ENCODE results near the gene WDR70.

WDR70 gene

GRCh38 chr5:37570597-37570996 is 191.5 kb downstream of the WDR70 start:
- in situ Hi-C loops (cut with HindIII; ENCODE audit: low sequenced_read_pairs): no loop called here

GRCh38 chr5:37571985-37572384 is 192.9 kb downstream of the WDR70 start:
- in situ Hi-C loops (cut with HindIII; ENCODE audit: low sequenced_read_pairs): no loop called here
- no peak overlapping the region for H3K4me3 ChIP-seq (ENCODE audit: low read depth, low read length)
- no peak for DNase-seq (ENCODE audit: low read depth)
- TF ChIP-seq CTCF (IDR thresholded peaks at IDR 0.05; ENCODE audit: low read depth, low read length, missing control alignments): no peak

More at GRCh38 chr5:37570597-37570996, 191.5 kb downstream of the WDR70 start:
- TF ChIP-seq CTCF (IDR thresholded peaks at IDR 0.05; ENCODE audit: low read depth, low read length, missing control alignments): no peak
- no peak overlapping the region for H3K4me3 ChIP-seq (ENCODE audit: low read depth, low read length)
- DNase-seq (ENCODE audit: low read depth): no peak

GRCh38 chr5:37575541-37576489 is 196.7 kb downstream of the WDR70 start:
- DNase-seq (ENCODE audit: low read depth): no peak
- no peak for TF ChIP-seq CTCF (IDR thresholded peaks at IDR 0.05; ENCODE audit: low read depth, low read length, missing control alignments)
- H3K4me3 ChIP-seq (ENCODE audit: low read depth, low read length): no peak overlapping the region
- in situ Hi-C loops (cut with HindIII; ENCODE audit: low sequenced_read_pairs): no loop called here

GRCh38 chr5:37576552-37576951 is 197.4 kb downstream of the WDR70 start:
- in situ Hi-C loops (cut with HindIII; ENCODE audit: low sequenced_read_pairs): no loop called here

GRCh38 chr5:37578176-37578575 is 199.1 kb downstream of the WDR70 start:
- TF ChIP-seq CTCF (IDR thresholded peaks at IDR 0.05; ENCODE audit: low read depth, low read length, missing control alignments): no peak
- in situ Hi-C loops (cut with HindIII; ENCODE audit: low sequenced_read_pairs): no loop called here
- no peak overlapping the region for H3K4me3 ChIP-seq (ENCODE audit: low read depth, low read length)
- DNase-seq (ENCODE audit: low read depth): no peak

More at GRCh38 chr5:37576552-37576951, 197.4 kb downstream of the WDR70 start:
- no peak for DNase-seq (ENCODE audit: low read depth)
- H3K4me3 ChIP-seq (ENCODE audit: low read depth, low read length): no peak overlapping the region
- no peak for TF ChIP-seq CTCF (IDR thresholded peaks at IDR 0.05; ENCODE audit: low read depth, low read length, missing control alignments)

- no peak for TF ChIP-seq CTCF (IDR thresholded peaks at IDR 0.05; ENCODE audit: low read depth, low read length, missing control alignments)
- H3K4me3 ChIP-seq (ENCODE audit: low read depth, low read length): no peak overlapping the region
- in situ Hi-C loops (cut with HindIII; ENCODE audit: low sequenced_read_pairs): no loop called here
- no peak for DNase-seq (ENCODE audit: low read depth)
Observed at GRCh38 chr5:37580106-37580505, 201.0 kb downstream of the WDR70 start.
